NCI-H345 (cell line): ENCODE measurements around the gene GLP1R.
A peak's percentile ranks its signal among the peaks of the same experiment; 100 is the strongest.

Source experiments
- DNase-seq: peaks from one replicate; lab custom pipeline; 2025; lab: John Stamatoyannopoulos, UW

The GLP1R gene

GRCh38 chr6:39086294-39086693 lies 37.7 kb downstream of the GLP1R start:
- DNase-seq: no peak

DNA sequence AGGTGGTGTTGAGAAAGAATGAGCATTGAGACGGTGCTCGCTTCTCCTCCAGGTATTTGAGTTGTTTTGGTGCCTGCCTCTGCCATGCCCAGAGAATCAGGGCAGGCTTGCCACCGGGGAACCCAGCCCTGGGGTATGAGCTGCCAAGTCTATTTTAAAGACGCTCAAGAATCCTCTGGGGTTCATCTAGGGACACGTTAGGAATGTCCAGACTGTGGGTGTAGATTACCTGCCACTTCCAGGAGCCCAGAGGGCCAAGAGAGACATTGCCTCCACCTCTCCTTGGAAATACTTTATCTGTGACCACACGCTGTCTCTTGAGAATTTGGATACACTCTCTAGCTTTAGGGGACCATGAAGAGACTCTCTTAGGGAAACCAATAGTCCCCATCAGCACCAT lies 38.1 kb downstream of the GLP1R start:
- DNase-seq: no peak

DNA sequence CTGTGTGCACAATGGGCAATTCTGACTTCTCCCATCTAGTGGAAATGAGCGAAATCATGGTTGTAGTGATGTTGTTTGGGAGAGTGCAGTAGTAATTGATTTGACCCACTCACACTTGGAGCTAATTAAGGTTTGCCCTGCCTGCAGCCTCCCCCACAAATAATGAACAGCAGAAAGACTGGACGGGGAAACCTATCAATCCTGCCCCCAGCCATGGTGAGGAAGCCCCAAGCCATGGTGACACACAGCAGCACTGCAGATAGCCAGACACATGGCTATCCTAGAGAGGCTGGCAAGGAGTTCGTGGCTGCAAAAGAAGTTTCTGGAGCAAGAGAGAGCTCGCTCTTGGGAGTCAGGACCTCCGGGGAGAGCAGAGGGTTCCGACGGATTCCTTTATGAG lies 38.6 kb downstream of the GLP1R start:
- DNase-seq: no peak

GRCh38 chr6:39088331-39088730 lies 39.8 kb downstream of the GLP1R start:
- no peak for DNase-seq

DNA sequence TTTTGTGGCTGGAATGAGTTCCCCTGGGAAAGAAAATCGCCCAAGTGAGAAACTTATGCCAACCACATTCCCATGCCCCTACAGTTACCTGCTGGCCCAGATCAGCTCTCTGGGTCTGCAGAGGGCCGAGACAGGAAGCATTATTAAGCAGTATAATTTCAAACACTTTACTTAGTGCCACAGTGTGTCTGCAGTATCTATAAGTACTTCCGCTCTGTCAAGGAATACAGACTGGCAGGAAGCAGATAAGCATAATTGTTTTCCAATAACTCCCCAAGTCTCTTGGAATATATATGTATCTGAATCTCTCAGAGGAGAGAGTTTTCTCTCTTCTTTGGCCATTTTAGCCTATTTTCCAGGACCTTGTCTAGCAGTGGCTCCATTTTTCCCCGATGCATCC lies 41.5 kb downstream of the GLP1R start:
- DNase-seq: no peak

DNA sequence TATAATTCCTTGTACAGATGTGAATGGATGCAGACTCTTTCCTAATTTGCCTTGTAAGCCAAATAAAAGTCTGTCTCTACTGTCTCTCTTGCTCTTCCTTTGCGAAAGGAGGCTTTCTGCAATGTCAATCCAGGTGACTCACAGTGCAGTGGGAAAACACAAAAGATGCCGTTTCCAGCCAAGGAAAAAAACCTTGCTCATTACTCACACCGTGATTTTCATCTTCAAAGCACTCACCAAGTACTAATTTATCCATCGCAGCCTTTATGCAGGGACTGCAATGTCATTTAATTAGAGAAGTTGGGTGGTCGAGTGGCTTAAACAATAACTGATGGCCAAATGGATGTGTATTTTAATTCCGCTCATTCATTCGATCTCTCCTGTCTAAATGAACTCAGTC lies 42.6 kb downstream of the GLP1R start:
- no peak for DNase-seq

GRCh38 chr6:39092124-39092523 lies 43.5 kb downstream of the GLP1R start:
- DNase-seq: peak; percentile 22

- no peak for DNase-seq
These were observed 44.6 kb downstream of the GLP1R start for GRCh38 chr6:39093149-39093708.

DNA sequence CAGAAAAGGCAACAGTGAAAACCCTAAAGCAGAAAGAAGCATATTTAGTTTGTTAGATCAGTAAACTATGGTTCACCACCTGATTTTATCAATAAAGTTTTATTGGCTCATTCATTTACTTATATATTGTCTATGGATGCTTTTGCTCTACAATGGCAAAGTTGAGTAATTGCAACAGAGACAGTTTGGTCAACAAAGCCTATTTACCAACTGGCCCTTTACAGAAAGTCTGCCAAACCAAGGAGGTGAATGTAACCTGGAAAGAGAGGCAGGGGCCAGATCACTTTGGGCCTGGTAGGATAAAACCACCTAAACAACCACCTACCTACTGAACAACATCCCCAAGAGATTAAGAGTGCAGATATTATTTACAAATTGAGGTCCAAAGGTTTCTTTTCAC lies 47.0 kb downstream of the GLP1R start:
- DNase-seq: no peak

- DNase-seq: no peak
These were observed 51.8 kb downstream of the GLP1R start for GRCh38 chr6:39100358-39100757.

DNA sequence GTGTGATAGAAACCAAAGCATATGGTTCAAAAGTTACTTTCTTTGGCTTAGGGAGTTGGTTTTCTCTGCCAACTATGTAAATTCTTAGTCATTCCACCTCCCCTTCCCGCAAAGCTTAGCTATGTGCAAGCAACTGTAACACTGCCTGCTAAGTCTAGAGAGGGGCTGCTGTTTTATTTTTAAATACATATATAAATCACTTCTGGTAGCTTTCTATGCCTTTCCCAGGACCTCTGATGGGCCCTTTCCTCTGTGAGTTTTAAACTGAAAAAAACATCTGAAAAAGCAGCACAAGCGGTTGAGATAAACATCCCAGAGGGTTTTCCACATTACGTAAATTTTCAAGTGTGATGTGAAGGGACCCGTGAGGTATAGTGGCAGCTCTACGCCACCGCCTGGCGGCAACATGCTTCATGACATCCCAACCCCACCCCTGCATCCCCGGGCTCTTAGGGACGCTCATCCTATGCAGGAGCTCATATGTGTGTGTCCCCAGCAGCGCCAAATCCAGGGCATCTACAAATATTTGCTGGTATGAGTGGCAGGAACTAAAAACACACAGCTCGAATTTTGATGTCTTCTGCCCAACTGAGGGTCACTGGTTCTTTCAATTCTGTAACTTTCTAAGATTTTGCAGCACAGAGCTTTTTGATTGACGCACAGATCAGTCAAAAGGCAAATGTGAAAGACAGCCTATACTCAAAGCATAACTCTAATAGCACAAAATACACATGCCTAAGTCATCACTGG lies 53.7 kb downstream of the GLP1R start:
- no peak for DNase-seq

DNA sequence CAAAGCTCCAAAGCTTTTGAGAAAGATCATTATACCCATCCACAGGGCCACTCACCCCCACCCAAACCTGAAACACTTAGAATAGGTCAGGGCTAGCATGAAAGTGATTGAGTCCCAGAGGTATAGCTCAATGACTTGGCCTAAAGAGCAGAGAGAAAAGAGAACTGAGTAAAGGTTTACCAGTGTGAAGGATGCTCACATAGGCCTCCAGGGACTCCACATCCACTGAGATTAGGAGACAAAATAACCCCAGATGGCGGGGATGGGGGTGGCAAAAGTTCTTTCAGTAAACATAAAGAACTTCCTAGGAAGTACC lies 54.2 kb downstream of the GLP1R start:
- peak; percentile 12 for DNase-seq

- no peak for DNase-seq
These were observed 55.9 kb downstream of the GLP1R start for GRCh38 chr6:39104528-39104927.

GRCh38 chr6:39107034-39107433 lies 58.5 kb downstream of the GLP1R start:
- DNase-seq: no peak

GRCh38 chr6:39107641-39108040 lies 59.1 kb downstream of the GLP1R start:
- DNase-seq: no peak

DNA sequence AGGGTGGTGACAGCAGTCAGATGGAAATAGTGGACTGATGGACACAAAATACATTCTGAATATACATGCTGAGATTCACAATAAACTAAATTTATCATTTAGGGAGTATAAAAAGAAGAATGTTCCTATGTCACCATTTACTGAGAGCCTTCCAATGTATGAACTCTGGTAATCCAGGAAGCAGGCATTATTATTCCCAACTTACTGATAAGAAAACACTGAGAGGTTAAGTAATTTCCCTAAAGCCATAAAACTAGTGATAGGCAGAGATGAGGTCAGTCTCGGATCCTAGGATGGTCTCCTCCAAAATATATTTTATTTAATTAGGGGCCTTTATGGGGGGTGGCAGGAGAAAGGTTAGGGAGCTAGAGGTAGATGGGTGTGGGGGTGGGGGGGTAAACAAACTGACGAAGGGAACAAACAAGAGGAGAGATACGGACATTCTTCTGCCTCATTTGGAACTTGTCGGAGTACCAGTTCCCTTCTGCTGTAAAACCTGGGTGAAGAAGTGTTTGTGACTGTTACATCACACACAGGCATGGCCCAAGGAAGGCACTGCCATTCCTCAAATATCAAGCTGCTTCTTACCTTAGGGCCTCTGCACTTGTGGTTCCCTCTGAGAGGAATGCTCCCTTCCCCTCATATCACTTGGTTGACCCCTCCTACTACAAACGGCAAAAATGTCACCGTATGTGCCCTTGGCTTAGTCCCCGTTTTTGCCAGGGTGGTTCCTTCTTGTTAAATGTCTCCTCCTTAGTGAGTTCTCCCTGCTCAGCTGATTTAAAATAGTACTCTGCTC lies 59.7 kb downstream of the GLP1R start:
- DNase-seq: no peak

GRCh38 chr6:39111280-39111679 lies 62.7 kb downstream of the GLP1R start:
- DNase-seq: no peak

GRCh38 chr6:39113788-39114187 lies 65.2 kb downstream of the GLP1R start:
- DNase-seq: no peak

DNA sequence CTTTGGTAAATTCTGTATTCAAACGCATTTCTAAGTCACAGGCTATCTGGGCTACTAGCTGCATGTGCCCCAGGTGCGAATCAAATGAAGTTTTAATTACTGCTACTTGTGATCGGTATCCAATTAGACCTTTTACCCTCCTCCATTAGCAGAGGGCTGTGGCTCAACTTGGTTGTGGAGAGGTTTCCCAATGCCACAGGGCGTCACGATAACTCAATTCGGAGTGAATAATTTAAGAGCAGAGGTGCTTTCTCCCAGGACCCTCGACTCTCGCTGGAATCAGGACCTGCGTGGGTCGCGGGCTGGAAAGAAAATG lies 65.8 kb downstream of the GLP1R start:
- DNase-seq: no peak

DNA sequence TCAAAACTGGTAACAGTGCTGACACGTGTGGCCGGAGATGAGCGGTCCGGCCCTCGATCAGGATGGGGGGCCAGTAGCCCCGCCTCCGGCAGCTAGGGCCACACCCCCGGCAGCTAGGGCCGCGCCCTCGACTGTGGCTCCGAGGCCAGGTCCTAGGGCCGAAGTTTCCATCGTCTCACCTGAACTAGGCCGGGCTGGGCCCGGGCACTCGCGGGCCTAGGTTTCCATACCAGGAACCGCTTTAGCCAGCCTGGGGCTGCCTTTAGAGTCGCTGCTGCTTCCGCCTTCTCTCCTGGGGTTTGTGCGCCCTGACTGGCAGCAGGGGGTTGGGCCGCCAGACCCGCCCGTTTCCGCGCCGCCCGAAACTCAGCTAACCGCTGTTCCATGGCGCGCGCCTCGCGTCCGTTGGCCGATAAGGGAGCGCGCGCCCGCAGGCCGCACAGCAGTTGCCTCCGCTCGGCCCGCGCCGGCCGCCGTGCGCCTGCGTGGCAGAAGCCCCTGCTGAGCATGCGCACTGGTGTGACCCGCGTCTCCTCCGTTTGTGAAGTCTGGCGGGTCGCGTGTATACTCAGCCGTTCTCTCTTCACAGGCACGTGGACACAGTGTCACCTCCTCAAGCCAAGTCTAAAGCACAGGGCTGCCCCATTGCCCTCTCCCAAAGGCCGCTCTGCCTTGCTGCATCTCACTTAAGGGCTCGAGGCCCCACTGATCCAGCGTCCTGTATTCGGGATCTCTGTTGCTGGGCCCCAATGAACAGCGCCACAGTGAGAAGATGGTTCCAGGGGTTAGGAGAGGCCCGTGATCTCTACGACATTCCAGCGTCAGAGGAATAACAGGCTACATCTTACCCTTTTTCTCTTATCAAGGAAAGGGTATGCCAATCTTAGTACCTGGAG lies 66.4 kb downstream of the GLP1R start, which contains the start of gene SAYSD1:
Gene SAYSD1, minus strand, starts transcription at position 483 of the 896 bp plus-strand sequence. Its CDS starts 97 bp downstream, at position 386.
- peak; percentile 95 for DNase-seq

GRCh38 chr6:39118921-39119320 lies 70.3 kb downstream of the GLP1R start:
- no peak for DNase-seq

DNA sequence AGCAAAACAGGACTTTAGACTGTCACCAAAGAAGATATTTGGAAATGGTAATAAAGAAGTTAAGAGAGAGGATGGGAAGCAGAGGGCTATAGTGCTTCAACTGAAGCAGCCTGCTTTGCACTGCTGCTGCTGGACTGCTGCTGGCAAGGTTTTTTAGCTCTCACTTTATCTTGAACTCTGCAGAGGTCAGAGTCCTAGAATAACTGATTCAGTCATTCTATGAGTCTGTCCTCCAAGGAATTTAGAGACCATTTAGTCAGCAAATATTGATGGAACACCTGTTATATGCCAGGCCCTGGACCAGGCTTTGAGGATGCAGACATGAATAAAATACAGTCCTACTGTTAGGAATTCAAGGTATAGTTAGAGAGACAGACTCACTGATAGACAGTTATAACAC lies 75.5 kb downstream of the GLP1R start:
- no peak for DNase-seq
